ENCODE measurements around the gene KIF7.
A peak's percentile ranks its signal among the peaks of the same experiment; 100 is the strongest.
"Not testable (repeated sequence)": the region's sequence is repeated elsewhere in the genome, so short reads cannot be mapped to it uniquely, and the experiment has no call there.

The KIF7 gene, protein sequence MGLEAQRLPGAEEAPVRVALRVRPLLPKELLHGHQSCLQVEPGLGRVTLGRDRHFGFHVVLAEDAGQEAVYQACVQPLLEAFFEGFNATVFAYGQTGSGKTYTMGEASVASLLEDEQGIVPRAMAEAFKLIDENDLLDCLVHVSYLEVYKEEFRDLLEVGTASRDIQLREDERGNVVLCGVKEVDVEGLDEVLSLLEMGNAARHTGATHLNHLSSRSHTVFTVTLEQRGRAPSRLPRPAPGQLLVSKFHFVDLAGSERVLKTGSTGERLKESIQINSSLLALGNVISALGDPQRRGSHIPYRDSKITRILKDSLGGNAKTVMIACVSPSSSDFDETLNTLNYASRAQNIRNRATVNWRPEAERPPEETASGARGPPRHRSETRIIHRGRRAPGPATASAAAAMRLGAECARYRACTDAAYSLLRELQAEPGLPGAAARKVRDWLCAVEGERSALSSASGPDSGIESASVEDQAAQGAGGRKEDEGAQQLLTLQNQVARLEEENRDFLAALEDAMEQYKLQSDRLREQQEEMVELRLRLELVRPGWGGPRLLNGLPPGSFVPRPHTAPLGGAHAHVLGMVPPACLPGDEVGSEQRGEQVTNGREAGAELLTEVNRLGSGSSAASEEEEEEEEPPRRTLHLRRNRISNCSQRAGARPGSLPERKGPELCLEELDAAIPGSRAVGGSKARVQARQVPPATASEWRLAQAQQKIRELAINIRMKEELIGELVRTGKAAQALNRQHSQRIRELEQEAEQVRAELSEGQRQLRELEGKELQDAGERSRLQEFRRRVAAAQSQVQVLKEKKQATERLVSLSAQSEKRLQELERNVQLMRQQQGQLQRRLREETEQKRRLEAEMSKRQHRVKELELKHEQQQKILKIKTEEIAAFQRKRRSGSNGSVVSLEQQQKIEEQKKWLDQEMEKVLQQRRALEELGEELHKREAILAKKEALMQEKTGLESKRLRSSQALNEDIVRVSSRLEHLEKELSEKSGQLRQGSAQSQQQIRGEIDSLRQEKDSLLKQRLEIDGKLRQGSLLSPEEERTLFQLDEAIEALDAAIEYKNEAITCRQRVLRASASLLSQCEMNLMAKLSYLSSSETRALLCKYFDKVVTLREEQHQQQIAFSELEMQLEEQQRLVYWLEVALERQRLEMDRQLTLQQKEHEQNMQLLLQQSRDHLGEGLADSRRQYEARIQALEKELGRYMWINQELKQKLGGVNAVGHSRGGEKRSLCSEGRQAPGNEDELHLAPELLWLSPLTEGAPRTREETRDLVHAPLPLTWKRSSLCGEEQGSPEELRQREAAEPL (N-terminal part only)

DNA sequence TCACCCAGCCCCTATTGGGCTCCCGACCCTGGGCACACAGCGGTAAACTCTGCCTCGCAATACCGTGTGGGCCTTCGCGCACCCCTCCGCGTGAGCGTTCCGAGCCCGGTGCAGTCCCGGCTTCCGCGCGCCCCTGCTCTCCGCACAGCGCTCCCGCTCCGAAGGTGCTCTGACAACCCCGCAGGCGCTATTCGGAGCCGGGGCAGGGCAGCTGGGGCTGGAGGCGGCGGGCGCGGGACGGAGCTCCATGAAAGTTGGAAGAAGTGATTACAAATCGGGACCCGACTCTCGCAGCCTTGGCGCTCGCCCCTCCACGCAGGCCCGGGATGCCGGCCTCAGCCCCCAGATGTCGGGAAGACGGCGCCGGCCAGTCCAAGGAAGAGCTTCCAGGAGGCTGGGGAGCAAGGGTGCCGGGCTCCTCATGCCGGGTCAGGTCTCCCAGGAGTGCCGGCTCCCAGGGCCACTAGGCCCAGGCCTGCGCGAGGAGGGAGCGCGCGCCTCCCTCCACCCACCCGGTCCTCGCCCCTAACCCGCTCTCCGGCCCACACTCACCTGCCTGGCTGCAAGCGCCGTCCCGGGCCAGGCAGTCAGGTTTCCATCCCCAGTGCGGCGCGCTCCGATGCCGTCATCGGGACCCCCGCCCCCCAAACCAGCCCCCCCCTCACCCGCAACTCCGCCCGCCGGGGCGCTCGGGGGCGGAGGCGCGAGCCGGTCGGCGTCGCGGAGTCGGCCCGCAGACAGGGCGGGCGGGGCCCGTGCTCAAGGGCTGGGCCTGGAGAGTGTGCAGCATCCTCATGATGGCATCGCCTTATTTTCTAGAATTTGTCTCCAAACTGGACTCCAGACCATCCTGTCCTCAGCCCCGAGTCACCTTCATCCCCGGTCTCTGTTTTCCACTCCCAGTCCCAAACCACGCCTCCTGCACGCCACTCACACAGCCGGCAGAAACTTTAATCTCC, at the start of gene KIF7:
Gene KIF7 (minus strand): TSS at position 621 of the 959 bp plus-strand sequence. CDS start 2,537 bp downstream, outside the sequence.
- DNase-seq (ENCODE audit: low read depth in 3 of 3): peak in 1 of 3 experiments; percentile 27

DNA sequence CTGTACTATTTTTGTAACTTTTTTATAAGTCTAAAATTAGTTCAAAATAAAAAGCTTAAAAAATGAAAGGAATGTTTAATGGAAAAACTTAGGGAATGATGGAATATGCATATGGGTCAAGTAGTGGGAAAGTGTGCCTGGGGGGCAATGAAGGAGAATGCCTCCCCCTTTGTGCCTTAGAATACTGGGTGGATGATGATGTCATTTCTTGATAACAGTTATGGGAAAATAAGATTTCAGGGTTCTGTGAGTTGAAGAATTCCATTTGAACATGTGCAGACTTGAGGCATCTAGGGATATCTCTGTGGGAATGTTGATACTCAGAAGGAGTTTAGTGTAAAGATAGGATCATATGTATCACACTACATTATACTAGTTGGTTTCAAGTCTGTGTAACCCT, 49.1 kb upstream of the KIF7 start:
- DNase-seq (ENCODE audit: low read depth in 3 of 3): no peak

DNA sequence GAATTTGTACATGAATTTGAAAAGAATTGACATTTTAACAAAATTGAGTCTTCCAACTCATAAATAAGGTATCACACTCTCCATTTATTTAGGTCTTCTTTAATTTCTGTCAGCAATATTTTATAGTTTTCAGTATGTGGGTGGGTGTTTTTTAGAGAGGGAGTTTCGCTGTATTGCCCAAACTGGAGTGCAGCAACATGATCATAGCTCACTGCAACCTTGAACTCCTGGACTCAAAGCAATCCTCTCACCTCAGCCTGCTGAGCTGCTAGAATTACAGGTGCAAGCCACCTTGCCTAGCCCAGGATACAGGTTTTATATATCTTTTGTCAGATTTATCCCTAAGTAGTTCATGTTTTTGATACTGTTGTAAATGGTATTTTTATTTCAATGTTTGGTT, 39.9 kb upstream of the KIF7 start:
- no peak for DNase-seq (ENCODE audit: low read depth in 3 of 3)

DNA sequence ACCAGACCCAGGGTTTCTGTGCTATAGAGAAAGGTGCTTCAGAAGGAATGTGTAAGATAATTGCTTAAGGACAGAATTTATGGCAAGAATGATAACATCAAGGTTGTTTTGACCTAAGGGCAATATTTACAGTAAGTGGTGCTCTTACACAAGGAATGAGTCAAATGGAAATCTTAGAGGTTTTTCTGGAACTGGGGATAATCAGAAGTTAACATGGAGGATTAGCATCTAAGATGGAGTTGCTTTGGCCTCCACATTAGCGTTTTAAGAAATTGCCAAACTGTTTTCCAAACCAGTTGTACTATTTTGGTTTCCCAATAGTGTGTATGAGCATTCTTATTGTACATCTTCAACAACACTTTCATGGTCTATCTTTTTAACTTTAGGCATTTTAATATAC, 38.4 kb upstream of the KIF7 start:
- DNase-seq (ENCODE audit: low read depth in 3 of 3): no peak

DNA sequence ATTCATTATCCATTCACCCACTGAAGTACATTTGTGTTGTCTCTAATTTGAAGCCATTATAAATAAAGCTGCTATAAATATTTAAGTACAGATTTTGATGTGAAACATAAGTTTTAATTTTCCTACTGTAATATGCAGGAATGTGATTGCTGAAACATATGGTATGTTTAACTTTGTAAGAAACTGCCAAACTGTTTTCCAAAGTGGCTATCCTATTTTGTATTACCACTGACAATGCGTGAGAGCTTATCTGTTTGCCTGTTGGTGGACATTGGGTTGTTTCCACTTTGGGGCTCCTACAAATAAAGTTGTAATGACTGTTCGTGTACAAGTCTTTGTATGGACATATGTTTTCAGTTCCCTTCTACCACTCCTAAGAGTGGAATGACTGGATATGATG, 37.8 kb upstream of the KIF7 start:
- DNase-seq (ENCODE audit: low read depth in 3 of 3): no peak

DNA sequence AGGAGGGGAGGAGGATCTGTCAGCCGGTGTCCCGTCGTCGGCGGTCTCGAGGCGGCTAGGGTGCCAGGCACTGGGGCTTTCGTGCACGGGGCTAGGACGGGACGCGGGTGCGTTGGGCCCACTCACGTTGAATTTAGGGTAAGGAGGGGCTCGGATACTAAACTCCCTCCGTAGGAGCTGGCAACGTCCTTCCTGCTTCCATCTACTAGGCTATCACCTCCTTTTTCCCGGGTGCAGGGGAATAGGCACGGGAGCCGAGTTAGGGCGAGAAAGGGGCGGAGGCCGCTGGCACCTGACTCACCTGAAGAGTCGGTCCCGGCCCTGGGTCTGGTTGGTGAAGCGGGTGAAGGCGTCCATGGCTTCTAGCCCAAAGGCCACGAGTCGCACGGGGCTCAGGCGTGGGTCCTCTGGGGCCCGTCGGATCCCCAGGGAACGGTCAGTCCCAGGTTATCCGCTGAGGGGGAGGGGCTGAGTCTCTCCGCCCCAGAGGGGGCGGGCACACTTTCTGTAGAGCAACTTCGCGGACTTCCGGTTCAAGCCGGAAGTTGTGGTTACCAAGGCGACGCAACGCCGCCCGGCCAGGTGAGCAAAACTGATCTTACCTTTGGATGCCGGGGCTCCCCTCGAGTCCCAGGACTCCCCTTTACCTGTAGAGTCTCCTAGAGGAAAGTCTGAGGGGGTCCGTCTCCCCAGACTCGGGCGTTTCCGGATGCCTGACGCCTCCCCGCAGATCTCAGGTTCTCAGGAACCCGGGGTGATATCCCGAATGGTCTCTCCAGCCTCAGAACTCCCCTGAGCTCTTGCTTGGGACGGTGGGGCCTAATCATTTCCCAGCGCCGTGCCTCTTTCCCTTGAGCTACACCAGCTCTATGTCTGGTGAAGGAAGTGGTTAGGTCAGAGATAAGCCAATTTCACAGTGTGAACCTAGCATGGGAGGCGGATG, 35.3 kb upstream of the KIF7 start, which contains the start of the genes PEX11A and WDR93:
Gene PEX11A (minus strand): TSS at position 479 of the 943 bp plus-strand sequence. CDS start 122 bp downstream, at position 357.
Gene WDR93 (plus strand): TSS at position 536 of the 943 bp plus-strand sequence. CDS start 10,936 bp downstream, outside the sequence.
- DNase-seq (ENCODE audit: low read depth in 3 of 3): peak; percentile 57 to 78 (median 64)

DNA sequence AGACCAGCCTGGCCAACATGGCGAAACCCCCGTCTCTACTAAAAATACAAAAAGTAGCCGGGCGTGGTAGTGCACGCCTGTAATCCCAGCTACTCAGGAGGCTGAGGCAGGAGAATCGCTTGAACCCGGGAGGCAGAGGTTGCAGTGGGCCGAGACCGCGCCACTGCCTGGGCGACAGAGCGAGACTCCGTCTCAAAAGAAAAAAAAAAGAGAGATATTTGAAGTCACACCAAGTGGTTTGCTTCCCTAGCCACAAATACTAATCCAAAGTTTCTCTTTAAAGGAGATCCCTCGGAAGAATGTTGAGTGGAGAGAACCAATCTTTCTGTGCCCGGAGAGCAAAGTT, 34.6 kb upstream of the KIF7 start:
- not testable (repeated sequence) for DNase-seq (ENCODE audit: low read depth in 3 of 3)

DNA sequence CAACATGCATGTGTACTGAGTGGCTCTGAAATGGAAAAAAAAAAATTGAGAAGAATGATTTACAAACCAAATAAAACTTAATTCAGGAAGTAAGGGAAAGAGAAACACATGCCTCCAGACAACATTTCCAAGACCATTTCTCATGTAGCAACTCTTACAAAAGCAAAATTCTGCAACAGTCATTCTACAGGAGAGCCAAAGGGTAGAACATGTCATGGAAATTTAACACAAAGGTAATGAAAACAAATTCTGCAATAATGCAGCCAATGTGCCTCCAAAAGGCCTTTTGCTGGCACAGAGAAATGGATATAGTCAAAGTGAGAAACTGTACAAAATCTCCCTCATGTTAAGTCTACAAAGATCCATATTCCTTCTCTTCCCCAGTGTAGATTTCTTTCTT, 31.3 kb upstream of the KIF7 start:
- DNase-seq (ENCODE audit: low read depth in 3 of 3): no peak

DNA sequence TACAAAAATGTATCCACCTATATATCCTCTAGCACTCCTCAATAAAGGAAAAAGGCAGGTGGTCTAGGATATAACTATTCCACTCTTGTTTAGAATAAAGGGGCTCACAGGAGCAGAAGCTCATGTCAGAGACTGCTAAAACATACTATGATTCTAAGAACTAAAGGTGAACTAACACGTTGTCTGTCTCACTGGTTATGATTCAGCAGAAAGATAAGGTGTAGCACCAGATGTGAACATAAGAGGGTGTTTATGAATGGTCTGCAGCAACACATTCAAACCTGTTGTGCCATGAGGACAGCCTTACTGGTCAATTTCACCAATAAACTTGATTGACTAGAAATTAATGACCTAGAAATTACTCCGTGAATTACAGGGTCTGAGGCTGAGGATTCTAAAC, 30.7 kb upstream of the KIF7 start:
- DNase-seq (ENCODE audit: low read depth in 3 of 3): no peak

DNA sequence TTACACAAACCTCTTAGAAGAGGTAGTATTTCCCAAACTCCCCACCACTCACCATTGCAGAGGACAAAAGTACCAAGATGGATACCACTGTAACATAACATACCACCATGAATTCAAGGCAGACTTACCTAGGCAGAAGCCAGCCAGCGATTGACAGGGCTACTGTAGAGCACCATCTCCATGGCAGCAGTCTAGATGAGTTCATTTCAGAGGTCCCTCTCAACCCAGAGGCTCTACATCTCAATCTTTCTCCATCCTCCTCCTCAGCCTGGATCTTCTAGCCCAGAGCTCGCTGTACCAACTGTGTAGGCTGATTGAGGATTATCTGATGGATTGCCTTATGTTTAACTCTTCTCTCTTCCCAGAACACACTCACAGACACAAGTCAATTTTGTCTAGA, 25.9 kb upstream of the KIF7 start:
- no peak for DNase-seq (ENCODE audit: low read depth in 3 of 3)

DNA sequence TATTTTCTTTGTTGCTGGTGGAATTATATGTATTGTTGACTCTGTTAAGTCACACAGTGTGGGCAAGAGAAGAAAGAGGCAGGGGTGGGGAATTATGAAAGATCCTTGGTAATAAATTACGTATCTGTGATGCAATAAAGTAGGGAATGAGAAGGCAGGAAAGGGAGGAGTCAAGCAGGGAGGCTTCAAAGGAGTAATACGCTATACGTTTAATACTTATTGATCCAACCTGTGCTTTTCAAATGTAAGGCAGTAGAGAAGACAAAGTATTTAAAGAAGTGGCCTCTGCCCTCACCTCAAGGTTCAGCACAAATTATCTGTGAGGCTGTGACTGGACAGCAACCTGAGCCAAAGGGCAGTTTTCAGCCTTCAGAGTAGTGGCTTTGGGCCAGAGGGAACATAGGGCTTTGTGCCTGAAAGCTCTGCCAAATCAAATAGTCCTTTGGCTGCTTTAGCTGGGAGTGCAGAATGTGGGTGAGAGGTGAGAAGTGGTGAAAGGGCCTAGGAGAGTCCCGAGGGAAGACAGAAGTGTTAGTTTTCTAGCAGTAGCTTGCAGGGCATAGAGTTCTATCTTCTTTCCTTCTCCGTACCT, 25.1 kb upstream of the KIF7 start:
- no peak for DNase-seq (ENCODE audit: low read depth in 3 of 3)

DNA sequence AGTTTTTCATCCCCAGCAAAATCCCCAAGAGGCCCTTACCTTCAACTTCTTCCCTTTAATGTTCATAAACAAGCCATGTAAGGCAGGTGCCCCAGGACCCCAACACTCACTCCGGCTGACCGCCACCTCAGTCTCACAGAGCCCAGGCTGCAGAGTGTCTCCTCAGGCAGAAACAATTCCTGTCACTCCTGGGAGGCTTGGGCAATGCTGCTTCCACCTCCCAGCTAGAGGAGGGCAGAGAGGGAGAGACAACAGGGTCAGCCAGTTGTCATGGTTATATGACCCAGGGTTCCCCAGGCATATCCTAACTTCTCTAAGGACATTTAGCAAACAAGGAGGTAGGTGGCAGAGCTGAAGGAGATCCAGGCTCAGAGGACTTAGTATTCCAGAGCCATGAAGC, 23.9 kb upstream of the KIF7 start, which contains the start of gene PLIN1:
Gene PLIN1 (minus strand): TSS at position 156 of the 400 bp plus-strand sequence. CDS start 1,878 bp downstream, outside the sequence.
- no peak for DNase-seq (ENCODE audit: low read depth in 3 of 3)

DNA sequence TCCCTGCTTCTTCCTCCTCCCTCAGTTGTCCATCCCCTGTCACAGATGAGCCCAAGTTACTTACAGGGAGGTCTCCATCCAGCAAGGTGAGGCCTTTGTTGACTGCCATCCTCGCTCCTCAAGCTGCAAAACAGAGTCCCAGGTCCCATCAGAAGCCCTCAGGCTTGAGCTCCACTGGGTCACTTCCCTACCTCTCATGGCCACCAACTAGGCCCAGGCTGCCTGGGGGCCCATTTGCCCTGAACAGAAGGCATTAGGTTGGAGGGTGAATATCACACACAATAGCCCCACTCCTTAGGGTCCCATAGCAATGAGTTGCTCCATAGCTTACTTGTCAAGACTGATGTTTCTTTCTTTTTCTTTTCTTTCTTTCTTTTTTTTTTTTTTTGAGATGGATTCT, 22.1 kb upstream of the KIF7 start:
- DNase-seq (ENCODE audit: low read depth in 3 of 3): no peak

DNA sequence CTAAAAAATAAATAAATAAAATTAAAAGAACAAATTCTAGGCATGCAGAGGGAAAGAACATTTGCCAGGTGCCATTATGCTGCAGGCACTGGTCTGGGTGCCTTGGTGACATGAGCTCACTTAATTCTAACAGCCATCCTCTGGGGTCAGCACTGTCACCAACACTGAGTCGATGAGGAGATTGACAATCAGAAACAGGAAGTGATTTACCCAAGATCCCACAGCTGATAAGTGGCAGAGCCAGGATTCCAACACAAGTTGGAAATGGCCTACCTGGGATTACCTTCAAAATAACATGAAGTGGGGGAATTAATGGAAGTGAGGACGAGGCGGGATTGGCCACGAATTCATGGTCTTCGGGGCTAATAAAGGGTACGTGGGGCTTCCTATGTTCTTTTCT, 20.3 kb upstream of the KIF7 start:
- DNase-seq (ENCODE audit: low read depth in 3 of 3): no peak

DNA sequence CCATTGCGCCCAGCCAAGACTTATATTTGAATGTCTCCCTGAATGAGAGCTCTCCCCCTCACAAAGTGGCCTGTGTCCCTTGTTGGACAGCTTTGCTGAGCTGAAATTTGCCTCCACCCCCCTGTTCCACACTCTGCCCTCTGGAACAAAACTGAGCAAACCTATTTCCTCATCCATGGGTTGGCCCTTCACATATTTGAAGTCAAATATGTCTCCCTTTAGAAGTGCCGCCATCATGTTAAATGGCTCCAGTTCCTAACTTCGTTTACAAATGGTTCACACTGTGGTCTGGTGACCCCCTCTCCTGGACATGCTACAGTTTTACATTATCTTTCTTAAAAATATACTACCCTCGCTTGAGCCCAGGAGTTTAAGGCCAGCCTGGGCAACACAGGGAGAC, 19.3 kb upstream of the KIF7 start:
- no peak for DNase-seq (ENCODE audit: low read depth in 3 of 3)

DNA sequence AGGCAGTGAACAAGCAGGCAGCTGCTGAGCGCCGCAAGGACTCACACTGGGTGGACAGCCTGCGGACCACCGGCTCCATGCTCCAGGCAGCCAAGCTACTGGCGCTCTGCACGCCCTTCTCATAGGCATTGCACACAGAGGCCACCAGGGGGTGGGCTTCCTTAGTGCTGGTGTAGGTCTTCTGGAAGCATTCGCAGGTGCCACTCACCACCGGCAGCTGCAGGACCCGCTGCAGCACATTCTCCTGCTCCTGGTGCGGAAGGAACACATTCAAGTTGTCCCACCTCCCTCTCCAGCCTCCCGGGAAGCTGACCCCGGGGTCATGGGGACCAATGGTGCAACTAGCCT, 17.9 kb upstream of the KIF7 start:
- DNase-seq (ENCODE audit: low read depth in 3 of 3): peak in 1 of 3 experiments; percentile 24

DNA sequence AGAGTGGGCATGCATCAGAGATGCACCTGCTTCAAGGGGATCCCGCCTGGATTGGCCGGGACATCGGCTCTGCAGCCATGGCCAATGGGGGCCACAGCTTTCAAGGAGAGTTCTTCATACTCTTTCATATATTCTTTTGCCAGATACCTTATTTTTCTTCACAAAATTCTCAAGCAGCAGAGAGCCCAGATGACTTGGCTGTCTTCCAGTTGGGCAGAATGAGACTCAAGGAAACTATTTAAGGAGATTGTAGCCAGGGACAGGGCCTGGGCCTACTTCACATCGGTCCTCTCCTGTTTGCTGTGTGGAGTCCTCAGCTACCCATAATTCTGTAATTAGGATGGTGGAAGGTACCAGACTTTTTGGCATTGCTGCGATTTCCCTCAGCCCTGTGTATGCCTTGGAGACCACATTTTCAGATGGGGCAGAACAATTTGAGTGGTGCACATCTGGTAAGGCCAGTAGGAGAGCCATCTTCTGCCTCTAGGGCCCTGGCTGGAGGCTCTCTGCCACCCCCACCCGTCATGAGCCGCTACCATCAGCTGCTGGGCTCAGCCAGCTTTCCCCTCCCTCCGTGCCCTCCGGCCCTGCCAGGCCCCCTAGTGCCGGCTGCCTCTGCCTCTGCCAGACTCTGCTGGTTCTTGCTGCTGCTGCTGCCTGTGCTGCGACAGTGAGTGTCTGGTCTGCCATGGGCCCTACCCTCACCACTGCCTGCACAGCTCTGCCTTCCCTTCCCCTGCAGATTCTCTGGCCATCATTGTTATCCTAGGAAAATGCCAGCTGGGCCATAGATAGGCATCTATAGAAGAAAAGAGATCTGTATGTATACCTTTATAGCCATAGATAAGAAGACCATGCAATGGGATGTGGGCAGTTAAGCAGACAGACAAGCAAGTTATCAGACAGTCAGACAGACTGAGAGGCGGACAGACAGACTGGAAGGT, 17.2 kb upstream of the KIF7 start:
- DNase-seq (ENCODE audit: low read depth in 3 of 3): no peak

DNA sequence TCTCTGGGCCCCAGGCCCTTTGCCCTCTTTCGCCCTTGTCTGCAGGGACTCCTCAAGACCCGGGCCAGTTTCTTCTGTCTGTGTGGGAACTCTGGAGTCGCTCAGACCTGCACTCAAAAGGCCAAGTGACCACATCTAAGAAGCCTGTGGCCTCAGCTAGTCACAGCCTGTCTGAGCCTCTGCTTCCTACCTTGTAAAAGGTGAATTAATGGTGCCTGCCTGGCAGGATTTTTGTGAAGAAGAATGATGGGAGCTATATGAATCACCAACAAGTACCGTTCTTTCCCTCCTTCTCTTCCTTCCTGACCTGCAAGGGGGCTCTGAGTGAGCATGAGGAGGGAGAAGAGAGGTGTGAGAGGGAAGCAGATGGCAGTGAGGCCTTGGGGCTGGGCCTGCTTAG, 16.4 kb upstream of the KIF7 start:
- no peak for DNase-seq (ENCODE audit: low read depth in 3 of 3)

Data from stimulated activated CD4-positive, alpha-beta T cell treated with anti-CD3 and anti-CD28 coated beads, TNF-alpha, amount 100 ng/mL, for 24 hours (primary cell).